ENCODE measurements around the gene SHE.

- TF ChIP-seq POLR2A (IDR thresholded peaks at IDR 0.05) (no peak), CTCF (IDR thresholded peaks at IDR 0.05) (no peak)
Observed at GRCh38 chr1:154503898-154504297, 1.7 kb upstream of the SHE start.

Data from body of pancreas (tissue), 4 donors.